GM21619 (cell line): ENCODE results near the gene PIGQ.

Experiments used
- ATAC-seq: cut with Tn5 transposase; IDR thresholded peaks from one replicate; pipeline ENCODE4 v1.9.1; 2021; ENCODE audit not compliant: unreplicated experiment

PIGQ gene

DNA sequence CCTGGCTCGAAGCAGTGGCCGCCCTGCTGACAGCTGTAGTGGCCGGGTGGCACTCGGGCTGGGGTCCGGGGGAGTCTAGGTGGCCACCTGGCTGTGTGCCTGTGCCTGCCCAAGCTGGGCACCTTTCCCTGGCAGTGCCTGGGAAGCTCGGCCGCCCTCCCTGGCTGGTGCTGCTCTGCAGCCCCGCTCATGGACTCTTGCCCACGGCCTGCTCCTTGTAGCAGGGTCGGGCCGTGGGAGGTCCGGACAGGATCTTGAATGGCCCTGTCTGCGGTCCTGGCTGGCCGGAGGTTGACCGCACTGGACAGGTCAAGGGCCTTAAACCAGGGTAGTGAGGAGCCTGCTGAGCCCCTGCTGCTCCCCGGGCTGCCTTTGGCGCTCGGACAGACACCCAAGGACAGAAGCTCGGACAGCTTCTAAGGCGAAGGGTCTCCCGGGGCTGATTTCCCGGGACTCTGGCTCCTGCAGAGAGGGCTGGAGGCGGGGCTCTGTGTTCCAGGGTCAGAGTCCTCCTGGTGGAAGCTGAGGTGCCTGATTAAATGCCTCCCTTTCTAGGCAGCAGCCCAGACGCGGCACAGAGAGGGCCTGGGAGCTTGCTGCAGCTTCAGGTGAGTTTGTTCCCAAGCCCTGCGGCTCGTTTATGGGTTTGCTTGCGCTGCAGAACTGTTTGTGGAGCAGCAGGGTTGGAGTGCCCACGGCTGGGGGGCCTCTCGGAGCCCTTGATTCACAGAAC lies 36.2 kb upstream of the PIGQ start:
- ATAC-seq = no peak

DNA sequence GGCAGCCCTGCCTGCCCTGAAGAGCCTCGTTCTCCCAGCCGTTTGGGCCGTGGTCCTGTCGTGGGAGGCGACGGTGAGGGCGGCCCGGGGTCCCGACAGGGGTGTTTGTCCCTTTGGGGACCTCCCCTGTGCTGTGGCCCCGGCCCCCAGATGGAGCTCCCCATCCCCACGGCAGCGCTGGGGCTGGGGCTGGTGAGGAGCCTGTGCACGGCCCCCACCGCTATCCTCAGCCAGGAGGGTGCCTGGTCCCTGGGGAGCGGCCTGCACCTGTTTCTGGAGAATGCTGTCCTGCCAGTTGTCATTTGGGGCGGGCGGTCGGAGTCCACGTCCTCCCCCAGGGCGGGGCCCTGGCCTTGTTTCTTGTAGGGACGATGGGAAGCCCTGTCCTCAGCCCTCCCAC lies 35.6 kb upstream of the PIGQ start:
- no peak for ATAC-seq

DNA sequence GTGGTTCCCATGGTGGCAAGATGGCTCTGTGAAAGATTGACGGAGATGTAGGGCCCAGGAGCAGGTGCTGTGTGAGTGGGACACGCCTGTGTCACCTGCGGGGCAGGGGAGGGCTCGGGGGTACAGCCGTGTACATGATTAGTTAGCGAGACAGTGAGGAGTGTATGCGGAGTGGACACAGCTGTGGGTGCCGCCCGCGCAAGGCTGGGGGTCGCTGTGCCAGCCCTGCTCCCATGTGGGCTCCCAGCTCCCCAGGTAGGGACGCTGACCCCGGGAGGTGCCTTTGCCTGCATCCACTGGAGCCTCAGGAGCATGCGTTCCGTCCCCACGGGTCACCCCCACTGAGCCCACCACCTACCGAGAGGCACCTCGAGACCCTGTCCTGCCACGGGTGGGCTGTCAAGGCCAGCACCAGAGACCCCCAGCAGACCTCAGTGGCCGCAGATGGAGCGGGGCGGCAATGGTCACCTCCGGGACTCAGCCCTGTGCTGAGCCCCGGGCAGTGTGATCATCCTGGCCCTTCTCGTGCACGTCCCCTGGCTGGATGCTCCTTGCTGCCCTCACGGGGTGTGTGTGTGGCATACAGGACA lies 34.8 kb upstream of the PIGQ start:
- no peak for ATAC-seq

DNA sequence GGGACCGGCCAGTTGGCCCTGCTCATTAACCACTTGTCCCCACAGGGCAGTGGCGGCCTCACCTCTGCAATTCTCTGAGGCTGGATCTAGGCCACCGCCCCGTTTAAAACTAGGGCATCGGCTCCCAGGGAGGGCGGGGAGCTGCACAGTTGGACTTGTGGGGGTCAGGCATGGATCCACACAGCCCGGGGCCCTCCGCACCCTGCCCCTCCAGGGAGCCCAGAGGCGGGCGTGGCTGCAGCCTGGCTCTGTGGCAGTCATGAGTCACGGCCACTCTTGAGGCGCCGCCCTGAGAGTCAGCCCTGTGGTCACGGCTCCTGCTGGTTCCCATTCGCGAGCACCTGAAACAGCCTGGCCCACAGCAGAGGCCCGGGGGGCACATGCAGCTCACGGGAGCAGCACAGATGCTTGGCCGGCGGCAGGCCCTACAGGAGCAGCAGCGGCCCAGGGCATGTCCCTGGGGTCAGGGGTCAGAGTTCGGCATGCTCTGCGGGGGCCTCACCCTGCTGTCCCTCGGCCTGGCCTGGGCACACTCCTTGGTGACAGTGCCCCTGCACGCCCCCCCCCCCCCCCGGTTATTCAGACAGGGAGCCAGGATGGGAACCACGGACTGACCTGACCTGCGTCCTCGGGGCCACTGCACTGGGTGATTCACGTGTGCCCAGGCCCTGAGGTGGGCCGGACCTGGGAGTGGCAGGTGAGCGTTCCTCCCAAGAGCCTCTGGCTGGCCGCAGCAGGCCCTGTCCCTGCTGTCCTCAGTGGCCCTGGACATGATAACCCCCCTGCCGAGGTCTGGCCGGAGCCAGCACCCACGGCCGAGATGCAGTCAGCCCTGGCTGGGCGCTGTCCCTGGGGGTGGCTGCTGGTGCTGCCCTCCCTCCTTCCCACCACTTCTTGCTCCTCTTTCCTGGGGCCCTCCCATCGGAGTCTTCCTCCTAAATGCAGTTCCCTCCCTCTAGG lies 34.0 kb upstream of the PIGQ start:
- no peak for ATAC-seq

DNA sequence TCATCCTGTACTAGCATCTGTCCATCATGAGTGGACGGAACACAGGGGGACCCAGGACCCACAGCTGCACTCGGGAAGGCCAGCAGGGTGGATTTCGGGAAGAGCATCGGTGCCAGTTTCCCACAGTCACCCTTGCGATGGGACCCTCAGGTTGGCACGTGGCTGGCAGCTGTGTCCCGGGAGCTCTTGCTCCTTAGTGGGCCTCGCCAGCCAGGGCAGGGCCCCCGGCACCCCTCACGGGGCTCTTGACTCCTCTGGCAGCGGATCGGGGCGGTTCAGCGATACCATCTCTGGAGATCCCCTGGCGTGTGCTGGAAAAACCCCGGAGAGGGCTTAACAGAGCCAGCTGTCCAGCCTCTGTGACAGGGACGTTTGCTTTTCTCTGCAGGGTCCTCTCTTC lies 33.0 kb upstream of the PIGQ start:
- no peak for ATAC-seq

DNA sequence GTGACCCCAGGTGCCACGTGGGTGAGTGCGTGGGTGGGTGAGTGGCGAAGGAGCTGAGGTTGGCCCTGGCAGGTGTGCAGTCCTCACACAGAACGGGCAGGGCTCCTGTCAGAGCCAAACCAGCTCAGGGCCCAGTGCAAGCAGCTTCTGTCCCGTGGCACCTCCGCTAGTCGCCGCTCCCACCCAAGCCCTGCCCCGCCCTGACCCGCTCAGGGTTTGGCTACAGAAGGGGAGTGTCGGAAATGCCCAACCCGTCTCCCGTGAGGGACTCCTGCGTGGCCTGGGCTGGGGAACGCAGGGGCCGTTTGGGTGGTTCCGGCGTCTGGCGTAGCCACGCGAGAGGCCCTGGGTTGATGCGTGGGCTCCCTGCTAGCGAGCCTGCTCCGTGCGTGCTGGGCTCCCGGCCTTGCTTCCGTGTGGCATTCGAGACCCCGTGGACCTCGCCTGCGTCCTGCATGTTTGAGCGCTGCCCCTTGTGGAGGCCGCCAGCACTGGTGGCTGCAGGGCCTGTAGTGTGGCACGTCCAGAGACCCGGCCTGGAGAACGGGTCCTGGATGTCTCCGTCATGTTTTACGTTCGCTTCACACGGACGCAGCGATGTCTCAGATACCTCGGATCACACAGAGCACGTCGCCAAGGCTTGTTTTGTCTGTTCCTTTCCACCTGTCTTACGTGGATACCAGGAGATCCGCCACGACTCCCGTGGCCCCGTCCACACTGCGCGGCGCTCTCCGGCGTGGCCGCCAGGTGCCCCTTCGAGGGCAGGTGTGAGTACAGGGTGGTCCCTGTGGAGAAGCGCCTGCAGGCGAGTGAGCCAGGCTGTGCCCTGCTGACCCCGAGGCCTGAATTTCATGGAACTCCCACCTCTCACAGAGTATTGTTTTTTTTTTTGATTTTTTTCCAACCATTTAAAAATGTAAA lies 32.1 kb upstream of the PIGQ start:
- no peak for ATAC-seq

DNA sequence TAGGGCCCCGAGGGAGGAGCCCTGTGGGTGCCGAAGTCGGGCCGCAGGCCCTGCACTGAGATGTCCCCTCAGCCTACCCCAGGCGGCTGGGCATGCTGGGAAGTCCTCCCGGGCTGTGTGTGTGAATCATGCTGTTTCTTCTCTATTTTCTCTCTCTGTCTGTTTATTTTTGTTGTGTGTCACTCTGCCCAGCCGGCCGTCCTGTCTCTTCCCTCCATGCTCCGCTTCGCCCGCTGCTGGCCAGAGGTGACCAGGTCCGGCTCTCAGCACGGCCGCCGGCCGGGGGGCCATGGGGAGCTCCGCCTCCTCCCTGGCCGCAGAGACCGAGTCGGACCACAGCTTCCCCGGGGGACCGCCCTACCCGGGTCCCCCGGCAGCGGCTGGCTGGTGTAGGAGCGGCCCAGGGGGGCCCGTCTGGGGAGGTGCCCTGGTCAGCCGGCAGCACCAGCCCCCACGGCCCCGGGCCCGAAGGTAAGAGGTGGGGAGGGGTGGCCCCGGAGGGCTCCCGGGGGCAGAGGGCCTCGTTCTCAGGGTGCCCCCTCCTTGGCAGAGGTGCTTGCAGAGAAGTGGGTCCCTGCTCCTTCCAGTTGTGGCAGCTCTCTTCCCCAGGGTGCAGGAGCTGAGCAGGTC lies 29.8 kb upstream of the PIGQ start:
- no peak for ATAC-seq

DNA sequence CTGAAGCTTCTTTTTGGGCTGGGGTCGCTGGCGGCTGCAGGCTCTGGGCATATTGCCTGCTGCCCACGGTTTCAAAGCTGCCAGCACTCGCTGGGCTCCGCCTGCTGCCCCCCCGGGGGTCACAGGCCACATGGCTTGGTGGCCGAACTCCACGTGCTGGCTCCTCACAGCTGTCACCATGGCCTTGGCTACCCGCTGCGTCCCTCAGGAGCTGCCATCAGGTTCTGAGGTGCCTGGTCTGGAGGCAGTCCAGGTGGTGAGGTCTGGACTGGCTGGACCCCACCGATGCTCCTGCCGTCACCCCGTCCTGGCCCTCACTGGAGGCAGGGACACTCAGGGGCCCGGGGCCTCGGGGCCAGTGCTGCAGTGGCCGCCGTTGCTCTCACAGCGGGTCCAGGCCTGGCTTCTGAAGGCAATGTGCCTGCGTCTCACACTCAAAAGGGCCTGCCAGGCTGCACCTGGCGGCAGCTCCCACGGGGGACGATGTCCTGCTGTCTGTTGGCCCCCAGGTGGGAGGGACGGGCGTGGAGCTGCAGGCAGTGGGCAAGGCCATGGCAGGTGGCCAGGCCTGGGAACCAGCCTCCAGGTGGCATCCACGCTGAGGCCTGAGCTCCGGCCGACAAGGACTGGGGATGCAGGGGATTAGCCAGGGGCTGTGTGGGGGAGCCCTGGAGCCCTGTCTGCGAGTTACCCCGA lies 29.0 kb upstream of the PIGQ start:
- ATAC-seq = no peak

DNA sequence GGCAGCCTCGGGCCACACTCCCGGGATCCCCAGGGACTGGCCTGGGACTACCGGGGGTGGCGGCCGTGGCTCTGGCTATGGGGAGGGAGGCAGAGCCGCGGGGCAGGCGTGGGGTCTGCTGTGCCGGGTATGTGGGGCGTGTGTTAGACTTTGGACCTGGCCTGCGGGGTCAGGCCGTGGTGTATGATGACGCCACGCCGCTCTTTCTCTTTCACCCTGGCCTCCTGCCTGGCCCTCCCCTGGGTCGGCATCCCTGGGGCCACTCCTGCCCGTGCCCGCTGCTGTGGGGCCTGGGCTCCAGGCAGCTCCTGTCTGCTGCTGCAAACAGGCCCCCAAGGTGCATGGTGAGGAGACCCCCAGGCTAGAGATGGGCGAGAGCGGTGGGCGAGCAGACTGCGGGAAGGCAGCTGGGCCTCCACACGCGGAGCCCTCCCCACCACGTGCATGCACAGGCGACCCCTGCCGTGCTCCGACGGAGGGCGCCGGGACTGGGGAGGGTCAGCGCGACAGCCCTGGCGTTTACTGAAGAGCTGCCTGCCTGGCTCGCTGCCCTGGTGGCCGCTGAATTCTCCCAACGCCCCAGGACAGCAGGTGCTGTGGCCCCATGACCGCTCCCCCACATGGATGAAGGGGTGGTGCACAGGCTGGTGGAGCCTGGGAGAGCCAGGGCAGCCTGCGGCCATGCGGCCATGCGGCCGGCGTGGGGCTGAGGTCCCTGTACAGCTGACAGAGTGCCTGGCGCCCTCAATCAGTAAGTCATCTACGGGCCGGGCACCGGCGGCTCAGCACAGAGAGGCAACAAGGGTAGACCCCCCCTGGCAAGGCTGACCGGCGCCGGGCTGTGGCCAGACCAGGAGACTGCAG lies 26.2 kb upstream of the PIGQ start:
- ATAC-seq = no peak

DNA sequence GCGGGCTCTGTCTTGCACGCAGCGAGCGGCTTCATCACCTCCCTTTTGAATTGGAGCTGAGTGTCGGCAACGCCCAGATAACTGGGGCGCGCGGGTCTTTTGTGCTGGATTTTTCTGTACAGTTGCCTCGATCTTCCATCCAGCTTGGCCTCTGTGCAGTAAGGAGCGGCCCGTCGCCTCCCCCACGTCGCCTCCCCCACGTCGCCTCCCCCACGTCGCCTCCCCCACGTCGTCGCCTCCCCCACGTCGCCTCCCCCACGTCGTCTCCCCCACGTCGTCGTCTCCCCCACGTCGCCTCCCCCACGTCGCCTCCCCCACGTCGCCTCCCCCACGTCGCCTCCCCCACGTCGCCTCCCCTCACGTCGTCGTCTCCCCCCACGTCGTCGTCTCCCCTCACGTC lies 25.3 kb upstream of the PIGQ start:
- no peak for ATAC-seq

DNA sequence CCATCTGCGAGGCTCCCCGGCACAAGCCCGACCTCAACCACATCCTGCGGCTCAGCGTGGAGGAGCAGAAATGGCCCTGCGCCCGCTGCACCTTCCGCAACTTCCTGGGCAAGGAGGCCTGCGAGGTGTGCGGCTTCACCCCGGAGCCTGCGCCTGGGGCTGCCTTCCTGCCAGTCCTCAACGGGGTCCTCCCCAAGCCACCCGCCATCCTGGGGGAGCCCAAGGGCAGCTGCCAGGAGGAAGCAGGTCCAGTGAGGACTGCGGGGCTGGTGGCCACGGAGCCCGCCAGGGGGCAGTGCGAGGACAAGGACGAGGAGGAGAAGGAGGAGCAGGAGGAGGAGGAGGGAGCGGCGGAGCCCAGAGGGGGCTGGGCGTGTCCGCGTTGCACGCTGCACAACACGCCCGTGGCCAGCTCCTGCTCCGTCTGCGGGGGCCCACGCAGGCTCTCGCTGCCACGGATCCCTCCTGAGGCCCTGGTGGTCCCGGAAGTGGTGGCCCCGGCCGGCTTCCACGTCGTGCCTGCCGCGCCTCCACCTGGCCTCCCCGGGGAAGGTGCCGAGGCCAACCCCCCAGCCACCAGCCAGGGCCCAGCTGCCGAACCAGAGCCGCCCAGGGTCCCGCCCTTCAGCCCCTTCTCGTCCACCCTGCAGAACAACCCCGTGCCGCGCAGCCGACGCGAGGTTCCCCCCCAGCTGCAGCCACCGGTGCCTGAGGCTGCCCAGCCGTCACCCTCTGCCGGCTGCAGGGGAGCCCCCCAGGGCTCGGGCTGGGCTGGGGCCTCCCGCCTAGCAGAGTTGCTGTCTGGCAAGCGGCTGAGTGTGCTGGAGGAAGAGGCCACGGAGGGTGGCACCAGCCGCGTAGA lies 22.6 kb upstream of the PIGQ start:
- ATAC-seq = no peak

DNA sequence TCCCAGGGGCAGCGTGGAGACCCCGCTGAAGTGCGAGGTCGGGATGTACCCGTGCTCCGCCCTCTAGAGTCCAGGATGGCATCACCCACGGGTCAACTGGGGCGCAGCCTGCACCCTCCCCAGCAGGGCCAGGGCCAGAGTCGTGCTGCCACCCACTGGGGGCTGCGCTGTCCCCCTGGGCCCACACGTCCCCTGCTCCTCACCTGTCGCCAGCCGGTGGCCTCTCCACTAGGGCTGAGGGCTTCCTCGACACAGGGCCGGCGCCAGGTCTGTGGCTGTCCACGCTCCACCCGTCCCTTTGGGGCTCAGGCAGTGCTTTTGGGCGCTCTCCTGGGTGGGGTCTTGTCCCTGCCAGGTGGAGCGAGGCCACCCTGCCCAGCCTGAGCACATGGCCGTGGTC lies 21.2 kb upstream of the PIGQ start:
- ATAC-seq = no peak

DNA sequence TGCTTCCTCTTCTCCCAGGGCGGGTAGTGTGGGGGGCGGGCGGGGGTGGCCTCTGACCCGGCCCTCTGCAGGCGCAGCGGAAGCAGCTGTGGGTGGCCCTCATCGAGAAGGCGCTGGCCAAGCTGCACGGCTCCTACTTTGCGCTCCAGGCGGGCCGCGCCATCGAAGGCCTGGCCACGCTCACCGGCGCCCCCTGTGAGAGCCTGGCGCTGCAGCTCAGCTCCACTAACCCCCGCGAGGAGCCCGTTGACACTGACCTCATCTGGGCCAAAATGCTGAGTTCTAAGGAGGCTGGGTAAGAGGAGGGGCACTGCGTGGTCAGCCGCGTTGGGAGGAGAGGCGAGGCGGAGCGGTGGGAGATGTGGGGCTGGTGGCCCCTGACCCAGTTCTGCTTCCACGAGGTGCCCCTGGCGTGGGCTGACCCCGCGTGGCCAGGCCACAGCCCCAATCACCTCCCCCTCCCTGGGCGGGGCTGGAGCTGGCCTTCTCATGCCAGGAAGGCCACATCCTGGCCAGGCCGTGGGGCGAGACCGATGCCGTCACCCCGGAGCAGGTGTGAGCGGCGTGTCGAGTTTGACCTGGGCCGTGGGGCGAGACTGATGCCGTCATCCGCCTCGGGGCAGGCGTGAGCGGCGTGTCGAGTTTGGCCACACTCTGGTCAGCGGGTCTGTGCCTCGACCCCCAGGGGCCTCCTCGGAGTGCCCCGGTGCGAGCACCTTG lies 20.1 kb upstream of the PIGQ start:
- ATAC-seq = no peak

DNA sequence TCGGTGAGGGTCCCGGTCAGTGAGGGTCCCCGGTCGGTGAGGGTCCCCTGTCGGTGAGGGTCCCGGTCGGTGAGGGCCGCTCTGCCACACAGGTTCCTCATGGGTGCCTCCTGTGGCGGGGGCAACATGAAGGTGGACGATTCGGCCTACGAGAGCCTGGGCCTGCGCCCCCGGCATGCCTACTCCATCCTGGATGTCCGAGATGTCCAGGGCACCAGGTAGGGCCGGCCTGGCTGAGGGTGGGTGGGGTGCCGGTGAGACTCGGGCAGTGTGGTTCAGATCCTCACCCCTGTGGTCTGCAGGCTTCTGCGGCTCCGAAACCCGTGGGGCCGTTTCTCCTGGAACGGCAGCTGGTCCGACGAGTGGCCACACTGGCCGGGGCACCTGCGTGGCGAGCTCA lies 18.6 kb upstream of the PIGQ start:
- ATAC-seq = no peak

DNA sequence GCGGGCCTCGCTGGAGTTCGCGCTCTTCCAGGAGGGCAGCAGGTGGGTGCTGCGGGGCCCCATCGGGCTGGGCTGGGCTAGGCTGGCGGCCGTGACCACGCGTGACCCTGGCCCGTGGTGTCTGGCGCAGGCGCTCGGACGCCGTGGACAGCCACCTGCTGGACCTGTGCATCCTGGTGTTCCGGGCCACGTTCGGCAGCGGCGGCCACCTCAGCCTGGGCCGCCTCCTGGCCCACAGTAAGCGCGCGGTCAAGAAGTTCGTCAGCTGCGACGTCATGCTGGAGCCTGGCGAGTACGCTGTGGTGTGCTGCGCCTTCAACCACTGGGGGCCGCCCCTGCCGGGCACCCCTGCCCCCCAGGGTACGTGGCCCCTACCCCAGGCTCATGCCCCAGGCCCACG lies 17.6 kb upstream of the PIGQ start:
- no peak for ATAC-seq

DNA sequence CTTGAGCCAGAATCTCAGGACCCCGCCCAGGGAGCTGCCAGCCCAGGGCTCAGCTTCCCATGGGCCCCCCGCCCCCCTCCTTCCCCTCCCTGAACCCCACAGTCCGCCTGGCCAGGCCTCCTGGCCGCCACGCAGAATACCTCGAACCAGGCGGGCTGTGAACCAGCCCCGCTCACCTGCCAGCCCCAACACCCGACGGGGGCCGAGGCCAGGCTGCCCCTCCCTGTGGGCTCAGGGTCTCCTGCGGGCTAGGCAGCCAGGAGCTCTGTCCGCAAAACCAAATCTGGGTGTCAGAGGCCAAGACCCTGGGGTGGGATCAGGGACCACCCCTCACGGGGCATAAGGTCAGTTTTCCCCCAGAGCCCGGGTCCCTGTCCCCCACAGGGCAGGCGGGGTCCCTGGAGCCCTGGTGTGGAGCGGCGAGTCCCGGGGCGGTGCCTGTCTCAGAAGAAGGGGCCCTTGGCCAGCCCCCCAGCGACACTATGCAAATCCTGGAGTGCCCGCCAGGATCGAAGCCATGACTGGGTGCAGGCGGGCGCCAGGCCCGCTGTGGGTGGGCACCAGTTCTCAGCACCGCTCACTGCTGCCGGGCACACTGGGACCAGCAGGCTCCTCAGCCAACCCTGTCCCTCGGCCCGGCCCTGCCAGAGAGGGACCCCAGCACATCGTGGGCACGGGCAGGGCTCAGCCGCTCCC lies 16.0 kb upstream of the PIGQ start:
- ATAC-seq = no peak

DNA sequence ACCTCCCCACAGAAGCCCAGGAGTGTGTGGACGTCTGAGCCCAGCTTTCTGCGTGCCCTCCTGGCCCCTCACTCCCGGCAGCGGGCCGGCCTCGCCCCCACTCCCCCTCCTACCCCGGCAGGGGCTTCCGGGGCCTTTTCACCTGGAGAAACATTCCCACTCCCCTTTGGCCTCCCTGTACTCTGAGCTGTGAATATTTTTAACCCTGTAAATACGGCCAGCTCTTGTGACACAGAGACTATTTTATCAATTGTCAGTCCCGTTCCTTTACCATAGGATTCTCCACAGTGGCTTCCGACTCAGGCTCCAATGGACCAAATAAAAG lies 15.5 kb upstream of the PIGQ start:
- ATAC-seq = no peak
